NCI-H187 (cell line): ENCODE results near the gene ANKRD44.
"Not testable (repeated sequence)": the region's sequence is repeated elsewhere in the genome, so short reads cannot be mapped to it uniquely, and the experiment has no call there.

Experiments used
- DNase-seq, 2 experiments: peaks; one replicate each; lab custom pipeline; 2025; lab: John Stamatoyannopoulos, UW

Gene ANKRD44

DNA sequence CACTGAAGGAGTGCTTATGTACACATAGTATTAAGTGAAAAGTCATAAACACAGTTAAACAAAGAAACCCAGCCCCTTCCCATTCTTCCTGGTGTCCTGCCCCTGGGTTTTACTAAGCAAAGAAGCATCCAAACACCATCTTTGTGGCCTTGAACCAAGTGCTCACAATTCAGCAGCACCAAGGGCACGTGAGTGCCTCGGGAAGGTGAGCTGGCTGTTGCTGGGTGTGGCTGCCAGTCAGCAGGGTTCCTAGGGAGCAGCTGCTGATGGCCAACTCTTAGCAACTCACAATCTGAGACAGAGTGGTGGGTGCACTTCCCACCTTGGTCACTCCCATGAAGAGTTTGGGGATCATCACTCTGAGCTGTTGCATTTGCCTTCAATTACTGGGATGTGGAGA, 286.4 kb downstream of the ANKRD44 start:
- no peak for DNase-seq

DNA sequence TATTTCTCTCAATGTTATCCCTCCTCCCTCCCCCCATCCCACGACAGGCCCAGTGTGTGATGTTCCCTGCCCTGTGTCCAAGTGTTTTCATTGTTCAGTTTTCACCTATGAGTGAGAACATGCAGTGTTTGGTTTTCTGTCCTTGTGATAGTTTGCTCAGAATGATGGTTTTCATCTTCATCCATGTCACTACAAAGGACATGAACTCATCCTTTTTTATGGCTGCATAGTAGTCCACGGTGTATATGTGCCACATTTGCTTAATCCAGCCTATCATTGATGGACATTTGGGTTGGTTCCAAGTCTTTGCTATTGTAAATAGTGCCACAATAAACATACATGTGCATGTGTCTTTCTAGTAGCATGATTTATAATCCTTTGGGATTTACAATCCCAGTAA, 289.7 kb downstream of the ANKRD44 start:
- not testable (repeated sequence) for DNase-seq

DNA sequence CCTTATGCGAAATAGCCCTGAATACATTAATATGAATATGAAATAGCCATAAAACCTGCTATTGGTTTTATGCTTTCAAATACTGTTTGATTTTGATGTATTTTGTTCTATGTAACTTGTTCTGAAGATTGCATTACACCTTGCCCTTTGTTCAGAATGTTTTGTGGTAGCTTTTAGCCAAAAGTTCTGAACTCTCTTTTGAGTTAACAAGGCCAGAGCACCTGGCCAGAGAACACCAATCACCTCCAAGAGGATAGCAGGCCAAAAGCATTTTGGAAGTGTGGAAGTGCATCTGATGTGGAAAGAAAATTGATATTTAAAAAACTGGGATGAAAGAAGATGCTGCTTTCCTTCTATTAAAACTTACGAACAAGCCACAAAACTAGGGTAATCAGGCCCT, 297.5 kb downstream of the ANKRD44 start:
- no peak for DNase-seq

DNA sequence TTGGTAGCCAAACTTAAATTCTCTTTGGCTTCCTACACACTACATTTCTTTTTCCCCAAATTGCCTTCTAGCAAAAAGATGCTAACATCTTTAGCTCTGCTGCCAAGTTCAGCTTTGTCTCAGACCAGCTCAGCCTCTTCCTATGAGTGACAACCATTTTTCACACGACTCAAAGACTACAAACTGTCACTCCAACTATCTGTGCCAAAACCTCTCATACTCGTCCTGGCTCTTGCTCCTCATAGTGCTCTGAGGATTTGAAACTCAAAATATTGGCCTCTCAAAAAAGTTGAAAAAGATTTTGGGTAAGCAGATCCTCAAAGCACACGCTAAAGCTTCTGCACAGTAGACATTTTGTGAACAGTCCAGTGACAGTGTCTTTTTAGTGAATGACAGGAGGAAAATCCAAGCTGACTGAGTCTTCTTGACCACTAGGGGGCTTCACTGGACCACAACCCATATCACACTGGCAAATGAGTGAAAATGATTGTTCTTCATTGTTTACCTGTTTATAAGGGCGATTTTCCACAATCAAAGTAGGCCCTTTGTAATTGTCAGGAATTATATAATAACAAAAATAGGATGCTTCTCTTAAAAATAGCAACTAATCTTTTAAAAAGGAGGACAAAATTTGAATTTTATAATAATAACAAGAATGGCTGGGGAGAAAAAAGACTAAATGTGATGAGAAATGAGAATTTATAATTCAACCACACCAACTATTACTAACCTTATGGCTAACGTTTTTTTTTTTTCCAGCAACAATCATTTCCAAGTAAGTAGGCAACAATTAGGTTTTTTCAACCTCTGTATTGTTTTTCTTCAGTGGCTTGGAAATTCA, 298.6 kb downstream of the ANKRD44 start:
- DNase-seq: no peak

GRCh38 chr2:197011021-197011417, 299.6 kb downstream of the ANKRD44 start:
- no peak for DNase-seq

DNA sequence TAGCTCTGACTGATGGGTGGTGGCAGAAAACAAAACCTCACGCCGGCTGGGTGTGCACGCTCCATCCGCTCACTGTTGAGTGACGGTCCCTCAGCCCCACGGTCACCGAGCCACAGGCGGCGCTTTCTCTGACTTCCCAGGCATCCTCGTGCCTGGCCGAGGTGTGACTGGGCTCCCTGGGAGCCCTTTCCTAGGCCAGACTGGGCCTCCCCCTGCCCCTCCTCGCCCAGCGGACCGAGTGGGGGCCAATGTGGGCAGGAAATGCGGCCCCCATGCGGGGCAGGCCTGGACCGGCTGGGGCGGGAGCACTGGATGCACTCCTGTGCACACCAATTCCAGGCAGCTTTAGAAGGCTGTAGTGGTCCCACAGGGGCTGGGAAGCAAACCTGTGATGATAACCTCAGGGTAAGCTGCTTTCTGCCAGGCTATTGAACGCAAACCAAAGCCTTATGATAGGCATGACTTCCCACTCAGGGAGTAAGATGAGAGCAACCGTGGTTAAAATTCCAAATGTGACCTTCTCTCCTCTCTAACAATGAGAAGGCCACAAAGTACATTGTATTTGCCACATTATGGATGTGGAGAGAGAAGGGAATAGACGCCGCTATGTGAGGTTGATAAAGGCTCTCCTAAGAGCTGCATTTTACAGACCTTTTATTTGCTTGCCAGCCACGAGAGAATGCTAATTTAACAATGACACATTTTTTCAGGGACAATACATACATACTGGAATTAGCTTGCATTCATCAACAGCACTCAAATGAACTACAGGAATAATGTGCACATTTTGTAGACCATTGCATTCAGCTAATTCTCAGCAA, 300.2 kb downstream of the ANKRD44 start:
- DNase-seq: no peak

GRCh38 chr2:197008741-197009341, 301.7 kb downstream of the ANKRD44 start:
- not testable (repeated sequence) for DNase-seq

DNA sequence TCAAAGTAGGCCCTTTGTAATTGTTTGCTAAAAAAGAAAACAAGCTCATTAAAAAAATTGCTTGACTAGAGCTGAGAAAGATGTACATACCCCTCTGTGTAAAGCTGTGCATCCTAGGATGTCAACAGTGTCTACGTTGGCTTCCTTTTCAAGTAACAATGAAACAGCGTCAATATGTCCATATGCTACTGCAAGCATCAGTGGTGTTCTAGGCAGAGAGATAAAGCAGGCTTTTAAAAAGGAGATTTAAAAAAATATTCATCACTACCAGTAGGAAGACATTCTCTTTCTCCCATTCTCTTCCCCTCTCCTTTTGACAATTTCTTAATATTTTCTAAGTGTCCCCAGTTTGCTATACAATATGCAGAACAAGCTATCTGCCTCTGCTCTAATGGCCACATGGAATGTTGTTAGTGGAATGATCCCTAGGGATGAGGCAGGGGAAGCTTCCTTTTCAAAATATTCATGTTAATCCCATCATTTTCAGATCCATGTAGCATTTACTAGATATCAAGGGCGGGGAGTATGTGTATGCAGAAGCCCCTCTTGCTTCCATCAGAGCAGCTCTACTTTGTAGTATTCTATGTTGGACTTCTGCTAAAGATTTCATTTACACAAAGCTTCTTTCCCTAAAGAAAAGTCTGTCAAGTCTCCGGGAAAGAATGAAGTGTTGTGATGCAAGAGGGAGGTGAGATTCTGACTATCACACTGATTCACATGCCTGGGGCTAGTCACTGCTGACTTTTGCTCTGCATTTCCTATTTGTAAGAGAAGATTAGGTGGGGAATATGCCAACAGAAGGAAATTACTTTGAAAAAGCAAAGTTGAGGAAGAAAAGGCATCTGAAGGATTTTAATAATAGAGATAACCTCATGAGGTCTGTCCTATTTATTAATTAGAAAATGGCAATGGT, 302.6 kb downstream of the ANKRD44 start:
- no peak for DNase-seq

DNA sequence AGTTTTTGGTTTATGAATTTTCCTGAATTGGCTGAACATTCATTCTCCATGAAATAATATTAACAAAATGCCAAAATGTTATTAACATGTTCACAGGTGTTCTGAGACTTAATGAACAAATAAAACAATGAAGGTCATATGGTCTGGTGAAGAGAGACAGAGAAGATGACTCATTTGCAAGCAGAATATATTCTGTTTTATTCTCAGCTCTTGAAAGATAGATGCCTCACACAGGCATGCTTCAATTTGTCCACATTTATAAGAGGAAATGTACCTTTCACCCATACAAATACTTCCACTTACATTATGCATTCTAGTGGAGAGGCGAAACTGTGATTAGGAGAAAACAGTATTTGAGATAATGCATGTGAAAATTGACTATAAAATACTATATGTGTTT, 308.7 kb downstream of the ANKRD44 start:
- DNase-seq: no peak

DNA sequence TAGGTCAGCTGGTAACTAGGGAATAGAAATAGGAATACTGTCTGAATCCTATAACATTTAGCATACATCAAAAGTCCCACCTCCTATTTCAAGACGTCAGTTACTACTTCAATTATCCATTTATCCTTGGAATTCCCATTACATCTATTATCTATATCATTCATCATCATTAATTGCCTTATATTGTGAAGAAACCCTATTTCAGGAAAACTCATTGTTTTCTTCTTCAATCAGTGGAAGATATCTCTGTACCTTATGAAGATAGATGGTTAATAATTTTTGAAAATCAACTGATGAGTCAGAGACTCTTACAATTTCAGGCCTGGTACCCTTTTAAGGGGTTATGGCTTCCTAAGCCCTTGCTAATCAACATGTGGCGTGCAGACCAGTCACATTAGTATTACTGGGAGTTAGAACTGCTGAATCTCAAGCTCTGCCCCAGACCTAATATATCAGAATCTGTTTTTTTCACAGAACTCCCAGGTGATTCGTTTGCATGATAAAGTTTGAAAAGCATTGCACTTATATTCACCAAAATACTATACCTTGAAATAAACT, 314.7 kb downstream of the ANKRD44 start:
- no peak for DNase-seq

DNA sequence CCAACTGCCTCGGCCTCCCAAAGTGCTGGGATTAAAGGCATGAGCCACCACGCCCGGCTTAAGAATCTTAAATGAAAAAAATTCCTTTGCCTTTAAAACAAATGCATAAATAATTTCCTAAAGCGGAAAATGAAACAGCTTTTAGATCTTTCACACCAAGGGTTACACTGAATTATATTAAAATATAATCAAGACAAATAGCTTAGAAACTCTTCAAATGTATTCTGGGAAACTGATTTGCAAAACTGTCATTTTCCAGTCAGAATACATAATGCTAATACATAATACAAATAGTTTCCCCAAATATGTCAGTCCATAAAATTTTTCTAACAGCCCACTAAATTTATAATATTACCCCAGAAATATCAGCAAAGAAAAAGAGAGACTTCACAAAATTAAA, 315.8 kb downstream of the ANKRD44 start:
- DNase-seq: no peak

GRCh38 chr2:196993617-196994016, 317.0 kb downstream of the ANKRD44 start:
- DNase-seq: no peak

GRCh38 chr2:196992466-196992865, 318.1 kb downstream of the ANKRD44 start:
- no peak for DNase-seq

DNA sequence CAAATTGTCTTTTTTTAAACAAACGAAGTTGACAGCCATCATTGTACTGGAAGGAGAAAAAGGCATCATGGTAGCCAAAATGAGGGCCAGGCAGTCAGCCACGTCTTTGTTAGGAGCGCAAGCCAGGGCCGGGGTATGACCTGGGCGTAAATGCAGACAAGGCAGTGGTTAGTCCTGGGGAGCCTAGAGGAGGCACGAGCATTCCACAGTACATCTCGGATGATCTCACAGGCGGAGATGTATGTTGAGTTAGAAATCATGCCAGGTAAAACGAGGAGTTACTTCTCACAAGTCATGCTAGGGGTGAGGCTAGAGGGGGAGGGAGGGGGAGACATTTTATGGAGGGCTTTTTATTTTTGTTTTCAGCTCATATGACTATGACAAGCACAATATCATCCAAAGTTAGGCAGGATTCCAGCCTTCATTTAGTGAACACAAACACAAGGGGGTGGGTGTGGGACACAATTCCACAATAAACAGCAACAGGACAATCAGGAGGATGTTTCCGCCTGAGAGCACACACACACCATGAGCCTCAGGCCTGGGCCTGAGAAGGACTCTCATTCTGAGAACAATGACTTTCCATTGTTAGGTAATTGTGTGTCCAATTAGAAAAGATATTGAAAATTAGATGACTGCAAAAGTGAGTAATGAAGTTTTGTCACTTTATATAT, 319.7 kb downstream of the ANKRD44 start:
- DNase-seq: no peak

DNA sequence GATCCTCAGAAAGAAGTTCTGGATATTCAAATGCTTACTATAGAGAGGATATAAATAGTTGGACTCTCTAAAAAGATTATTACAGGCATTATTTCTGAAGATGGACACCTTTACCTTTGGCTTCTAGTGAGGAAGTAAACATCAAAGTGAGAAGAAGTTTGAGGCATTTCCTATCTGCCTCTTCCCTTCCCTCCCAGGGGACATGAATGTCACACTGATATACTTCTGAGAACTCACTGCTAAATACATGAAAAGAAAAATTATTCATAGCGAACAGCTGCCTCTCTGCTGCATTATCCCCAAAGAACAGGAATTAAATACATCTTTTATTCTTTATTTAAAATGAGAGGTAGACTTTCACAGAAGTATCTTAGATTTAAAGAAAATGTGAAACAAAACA, 320.5 kb downstream of the ANKRD44 start:
- no peak for DNase-seq

DNA sequence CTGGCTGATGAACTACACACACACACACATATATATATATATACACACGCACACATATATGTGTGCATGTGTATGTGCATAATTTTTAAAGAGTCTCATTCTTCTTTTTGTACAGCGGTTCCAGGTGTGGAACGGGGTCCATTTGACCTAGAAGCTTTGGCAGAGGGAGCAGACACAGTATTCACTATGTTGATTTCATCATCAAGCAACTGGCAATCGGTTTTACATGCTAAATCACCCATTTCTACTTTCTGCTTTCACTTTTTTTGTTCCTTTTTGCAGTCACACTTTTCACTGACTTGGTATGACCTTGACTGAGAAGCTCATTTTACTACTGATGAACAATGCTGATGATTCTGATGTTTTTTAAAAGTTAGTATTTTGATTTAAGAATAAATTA, 321.1 kb downstream of the ANKRD44 start:
- DNase-seq: no peak

- DNase-seq: no peak
Observed at GRCh38 chr2:196988639-196989038, 321.9 kb downstream of the ANKRD44 start.

GRCh38 chr2:196987649-196988364, 322.8 kb downstream of the ANKRD44 start:
- peak in 1 of 2 experiments; percentile 30 for DNase-seq

DNA sequence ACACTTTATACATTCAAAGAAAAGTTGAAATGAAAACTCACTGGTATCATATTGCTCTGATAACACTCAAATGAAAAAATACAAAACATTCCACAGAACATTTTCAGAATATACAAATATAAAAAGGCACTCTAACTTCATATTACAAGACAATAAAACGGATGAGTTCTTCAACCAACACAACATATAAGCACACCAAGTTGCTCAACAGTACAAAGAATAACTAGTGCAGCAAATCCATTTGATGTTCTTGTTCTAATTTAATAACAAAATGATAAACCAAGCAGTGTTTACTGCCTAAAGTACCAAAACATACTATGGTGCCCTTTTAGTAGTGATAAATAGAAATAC, 323.3 kb downstream of the ANKRD44 start:
- DNase-seq: no peak

GRCh38 chr2:196985511-196986183, 324.9 kb downstream of the ANKRD44 start:
- DNase-seq: no peak
